GM12873 (cell line): ENCODE results near the gene FOXJ3.

Source experiments
- TF ChIP-seq, protein P1 (sequence below): IDR thresholded peaks from 2 replicates; pipeline ENCODE4 v1.5.1; 2012; ENCODE audit warnings: low read depth, mild to moderate bottlenecking, moderate library complexity, low read length, control low read depth; ENCODE audit not compliant: insufficient read depth; ENCODE audit errors: missing control alignments

Gene FOXJ3

DNA sequence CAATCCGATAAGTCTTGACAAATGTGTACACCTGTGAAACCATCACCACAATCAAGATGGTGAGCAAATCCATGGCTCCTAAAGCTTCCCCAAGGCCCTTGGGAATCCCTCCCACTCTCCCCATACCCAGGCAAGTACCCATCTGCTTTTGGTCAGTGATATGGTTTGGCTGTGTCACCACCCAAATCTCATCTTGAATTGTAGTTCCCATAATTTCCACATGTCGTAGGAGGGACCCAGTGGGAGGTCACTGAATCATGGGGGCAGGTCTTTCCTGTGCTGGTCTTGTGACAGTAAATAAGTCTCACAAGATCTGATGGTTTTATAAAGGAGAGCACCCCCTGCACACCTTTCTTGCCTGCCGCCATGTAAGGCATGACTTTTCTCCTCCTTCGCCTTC lies 196.4 kb downstream of the FOXJ3 start:
- TF ChIP-seq, protein P1, sequence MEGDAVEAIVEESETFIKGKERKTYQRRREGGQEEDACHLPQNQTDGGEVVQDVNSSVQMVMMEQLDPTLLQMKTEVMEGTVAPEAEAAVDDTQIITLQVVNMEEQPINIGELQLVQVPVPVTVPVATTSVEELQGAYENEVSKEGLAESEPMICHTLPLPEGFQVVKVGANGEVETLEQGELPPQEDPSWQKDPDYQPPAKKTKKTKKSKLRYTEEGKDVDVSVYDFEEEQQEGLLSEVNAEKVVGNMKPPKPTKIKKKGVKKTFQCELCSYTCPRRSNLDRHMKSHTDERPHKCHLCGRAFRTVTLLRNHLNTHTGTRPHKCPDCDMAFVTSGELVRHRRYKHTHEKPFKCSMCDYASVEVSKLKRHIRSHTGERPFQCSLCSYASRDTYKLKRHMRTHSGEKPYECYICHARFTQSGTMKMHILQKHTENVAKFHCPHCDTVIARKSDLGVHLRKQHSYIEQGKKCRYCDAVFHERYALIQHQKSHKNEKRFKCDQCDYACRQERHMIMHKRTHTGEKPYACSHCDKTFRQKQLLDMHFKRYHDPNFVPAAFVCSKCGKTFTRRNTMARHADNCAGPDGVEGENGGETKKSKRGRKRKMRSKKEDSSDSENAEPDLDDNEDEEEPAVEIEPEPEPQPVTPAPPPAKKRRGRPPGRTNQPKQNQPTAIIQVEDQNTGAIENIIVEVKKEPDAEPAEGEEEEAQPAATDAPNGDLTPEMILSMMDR = no peak

DNA sequence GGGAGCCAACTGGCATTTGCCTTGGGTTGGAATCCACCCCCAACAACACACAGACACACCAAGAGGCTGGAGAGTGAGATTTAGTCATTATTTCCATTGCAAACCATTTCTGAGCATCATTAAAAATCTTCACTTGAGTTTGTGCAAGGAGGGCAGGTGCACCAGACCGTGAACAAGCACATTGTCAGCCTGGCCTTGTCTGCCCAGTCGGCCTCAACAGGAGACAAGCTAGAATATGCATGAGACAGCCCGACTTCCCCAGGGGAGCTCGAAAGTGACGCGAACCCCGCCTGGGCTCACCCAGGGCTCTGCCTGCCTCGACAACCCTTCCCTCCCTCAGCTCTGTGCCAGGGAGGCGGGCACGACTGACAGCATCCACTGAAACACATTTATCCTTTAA lies 197.3 kb downstream of the FOXJ3 start:
- TF ChIP-seq, protein P1 = no peak

DNA sequence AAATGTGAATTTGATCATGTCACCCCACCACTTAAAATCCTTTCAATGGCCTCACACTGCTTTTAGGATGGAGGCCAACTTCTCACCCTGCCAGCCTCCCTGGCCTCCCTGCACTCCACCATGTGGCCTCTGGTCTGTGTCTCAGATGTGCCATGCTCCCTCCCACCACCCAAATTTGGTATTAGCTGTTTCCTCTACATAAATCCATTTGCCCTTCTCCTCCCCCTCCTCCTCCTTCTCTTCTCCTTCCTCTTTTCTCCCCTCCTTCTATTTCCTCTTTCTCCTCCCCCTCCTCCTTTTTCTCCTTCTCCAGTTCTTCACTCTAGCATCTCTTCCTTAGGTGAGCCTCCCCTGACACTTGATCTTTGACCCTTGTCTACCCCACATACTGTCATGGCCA lies 198.6 kb downstream of the FOXJ3 start:
- TF ChIP-seq, protein P1 = no peak

DNA sequence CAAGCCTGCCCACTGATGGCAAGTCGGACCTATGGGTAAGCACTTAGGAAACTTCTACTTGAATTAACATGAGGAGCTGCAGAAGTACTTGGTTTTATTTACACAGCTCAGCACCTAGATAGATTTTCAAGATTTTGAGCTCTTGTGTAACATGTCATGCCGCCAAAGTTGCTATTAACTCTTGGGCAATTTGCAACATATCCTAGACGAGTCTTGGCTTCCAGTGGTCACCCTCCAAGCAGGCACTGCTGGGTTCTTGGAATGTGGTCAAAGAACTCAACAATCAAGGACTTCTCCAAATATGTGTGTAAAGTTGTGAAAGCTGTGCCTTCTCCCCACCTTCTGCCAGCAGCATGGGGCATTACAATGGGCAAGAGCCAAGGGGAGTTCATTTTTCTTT lies 199.6 kb downstream of the FOXJ3 start:
- TF ChIP-seq, protein P1 = no peak

DNA sequence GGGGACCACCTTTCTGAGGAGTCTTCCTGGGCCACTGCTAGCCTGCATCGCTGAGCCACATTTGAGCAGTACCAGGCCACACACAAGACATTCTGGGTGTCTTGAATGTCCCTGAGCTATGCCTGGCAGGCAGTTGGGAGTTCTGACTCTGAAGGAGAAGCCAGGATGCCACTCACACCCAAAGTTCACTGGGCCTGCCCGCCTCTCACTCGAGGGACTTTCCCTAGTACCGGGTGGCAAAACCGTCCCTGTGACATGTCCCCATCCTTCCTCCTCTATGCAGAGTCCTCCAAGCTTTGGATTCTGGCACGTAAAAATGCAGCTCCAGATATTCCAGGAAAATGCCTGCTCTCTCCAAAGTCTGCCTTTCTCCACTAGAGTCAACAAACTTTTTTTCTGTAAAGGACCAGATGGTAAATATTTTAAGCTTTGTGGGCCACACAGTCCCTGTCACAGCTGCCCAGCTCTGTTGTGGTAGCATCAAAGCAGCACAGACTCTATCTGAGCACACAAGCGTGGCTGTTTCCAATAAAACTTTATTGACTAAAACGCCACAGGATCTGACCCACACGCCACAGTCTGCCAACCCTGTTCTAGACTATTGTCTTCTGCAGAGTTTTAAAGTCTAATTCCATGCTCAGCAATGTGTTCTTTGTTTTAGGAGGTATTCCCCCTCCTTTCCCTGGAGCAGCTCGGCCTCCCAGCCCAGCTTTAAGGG lies 201.1 kb downstream of the FOXJ3 start:
- TF ChIP-seq, protein P1 = no peak

DNA sequence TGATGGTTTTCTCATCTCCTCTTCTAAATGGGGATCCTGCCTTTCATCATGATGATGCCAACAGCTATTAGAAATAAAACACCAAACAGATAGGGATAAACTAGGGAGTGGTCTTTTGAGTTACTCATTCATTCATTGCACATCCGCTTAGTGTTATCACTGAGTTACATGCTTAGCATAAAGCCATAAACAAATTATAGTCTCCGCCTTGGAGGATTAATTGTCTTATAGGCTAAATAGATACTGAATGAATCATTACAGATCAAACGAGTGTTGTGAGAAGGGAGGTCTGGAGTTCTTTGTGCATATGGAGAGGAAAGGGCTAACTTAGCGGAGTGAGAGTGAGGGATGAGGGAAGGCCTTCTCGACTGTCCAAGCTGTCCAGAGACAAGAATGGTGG lies 201.6 kb downstream of the FOXJ3 start:
- TF ChIP-seq, protein P1 = no peak

DNA sequence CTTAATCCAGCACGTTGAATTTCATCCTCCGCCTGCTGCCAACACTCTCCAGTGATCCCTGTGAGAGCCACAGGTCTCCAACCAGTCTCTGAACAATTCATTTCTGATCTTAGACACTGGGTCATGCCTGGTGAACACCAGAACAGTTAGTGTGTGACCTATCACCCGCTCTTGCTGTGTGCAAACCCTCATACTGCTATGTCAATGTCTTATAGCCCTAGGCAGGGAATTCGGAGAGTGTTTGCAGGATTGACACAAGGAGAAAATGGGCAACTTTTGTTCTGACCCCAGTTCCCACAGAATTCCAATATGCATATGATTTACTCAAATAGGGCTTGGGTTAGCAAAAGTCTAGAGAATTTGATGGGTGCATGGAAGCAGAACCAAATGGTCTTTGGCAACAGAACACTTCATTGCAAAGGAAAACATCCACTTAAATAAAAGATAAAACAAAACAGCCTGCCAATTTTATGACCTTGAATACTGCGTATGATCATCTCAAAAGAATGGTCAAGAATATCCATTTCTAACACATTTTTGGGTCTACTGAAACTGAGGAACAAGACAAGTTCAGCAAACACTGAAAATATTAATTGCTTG lies 204.9 kb downstream of the FOXJ3 start:
- TF ChIP-seq, protein P1 = no peak
